Stimulated activated CD8-positive, alpha-beta memory T cell treated with anti-CD3 and anti-CD28 coated beads, Interleukin-7, amount 100 ng/mL, for 48 hours (primary cell): ENCODE data around the gene SELENOO.

ENCODE experiments used
- DNase-seq, 2 donors: peaks; one replicate each; pipeline ENCODE4 v3.0.0-alpha.2; 2020; ENCODE audit warnings: low read depth in 1 of 2; ENCODE audit errors: extremely low read depth in 1 of 2

SELENOO gene

DNA sequence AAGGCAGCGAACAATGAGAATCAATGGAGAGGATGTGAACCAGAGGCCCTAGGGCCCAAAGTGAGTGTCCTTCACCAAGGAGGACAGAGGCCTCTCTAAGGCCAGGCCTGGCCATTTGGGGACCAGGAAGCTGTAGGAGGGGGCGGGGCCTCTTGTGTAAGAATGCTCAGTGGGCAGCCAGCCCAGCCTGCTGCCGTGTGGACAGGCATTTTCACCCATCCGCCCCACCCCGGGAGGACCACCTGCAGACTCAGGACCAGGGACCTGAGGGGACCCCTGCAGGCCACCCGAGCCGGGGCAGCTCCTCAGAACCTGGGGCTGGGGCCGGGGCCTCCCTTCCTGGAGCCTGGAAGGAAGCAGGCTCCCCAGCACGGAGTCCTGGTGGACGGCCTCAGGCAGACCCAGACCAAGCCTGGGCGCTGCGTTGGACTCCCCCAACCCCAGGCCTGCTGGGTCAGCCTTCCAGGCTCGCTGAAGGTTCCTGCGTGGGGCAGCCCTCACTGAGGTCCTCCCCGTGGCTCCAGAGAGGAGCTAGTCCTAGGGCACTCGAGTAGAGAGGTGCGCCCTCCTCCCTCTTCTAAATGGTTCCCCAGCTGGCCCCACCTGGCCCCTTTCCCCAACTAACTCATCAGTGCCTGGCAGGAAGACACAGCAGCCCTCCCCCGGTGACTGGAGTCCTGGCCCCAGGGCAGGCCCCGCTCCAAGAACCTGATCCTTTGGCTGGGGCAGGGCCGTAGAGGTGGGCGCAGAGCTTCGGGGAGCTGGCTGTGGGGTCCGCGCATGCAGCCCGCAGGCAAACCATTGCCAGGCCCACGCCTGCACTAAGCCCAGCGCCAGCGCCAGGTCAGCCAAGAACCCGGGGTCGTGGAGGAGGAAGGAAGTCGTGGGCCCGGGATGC, 16.6 kb upstream of the SELENOO start:
- DNase-seq = no peak

DNA sequence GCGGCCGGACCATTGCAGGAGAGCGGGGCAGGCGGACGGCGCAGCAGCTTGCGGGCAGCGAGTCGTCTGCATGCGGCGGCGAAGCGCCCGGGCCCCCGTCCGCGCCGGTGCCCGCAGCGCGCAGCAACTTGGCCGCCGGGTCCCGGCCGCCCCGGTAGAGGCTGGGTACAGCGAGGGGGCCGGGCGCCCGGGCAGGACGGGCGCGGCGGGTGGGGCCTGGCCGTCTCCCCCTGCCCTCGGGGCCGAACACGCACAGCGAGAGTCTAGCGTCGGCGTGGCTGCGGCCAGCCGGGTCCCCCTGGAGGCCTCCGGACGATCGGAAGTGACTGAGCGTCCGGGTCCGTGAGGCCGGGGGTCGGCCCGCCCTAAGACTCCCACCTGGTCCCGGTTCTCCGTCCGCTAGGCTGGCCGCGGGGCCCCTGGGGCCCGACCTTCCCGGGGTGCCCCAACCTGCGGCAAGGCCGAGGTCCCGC, 15.9 kb upstream of the SELENOO start:
- DNase-seq = no peak

DNA sequence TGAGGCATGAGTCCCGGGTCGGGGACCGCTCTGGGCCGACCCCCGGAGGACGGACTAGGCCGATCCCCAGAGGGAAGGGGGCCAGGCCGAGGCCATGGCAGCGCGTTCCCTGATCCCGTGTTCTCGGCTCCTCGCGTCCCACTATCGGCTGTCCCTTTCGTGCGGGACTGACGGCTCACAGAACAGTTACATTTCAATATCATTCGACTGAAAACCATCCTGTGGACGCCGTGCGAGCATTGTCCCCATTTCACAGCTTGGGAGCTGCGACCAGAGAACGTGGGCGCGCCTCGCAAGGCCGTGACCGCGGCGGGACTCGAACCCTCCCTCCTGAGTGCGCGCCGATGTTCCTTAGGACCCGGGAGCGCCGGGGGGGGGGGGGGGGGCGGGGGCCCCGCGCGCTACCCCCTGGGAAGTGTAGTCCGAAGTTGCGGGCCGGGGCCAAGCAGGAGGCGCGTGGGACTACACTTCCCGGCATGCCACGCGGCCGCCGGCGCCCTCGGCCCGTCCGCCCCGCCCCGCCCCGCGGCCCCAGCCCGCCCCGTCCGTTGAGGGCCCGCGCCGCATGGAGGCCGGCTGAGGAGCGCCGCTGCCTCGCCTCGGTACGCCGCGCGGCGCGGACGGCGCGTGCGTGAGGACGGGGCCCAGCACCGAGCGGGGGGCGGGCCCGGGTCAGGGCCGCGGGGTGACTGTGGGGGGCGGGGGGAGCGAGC, 15.3 kb upstream of the SELENOO start, which contains the start of gene TRABD:
TRABD (plus strand) TSS at position 539 of the 713 bp plus-strand sequence. CDS start 7,148 bp downstream, outside the sequence.
- DNase-seq = peak; percentile 79 to 82

DNA sequence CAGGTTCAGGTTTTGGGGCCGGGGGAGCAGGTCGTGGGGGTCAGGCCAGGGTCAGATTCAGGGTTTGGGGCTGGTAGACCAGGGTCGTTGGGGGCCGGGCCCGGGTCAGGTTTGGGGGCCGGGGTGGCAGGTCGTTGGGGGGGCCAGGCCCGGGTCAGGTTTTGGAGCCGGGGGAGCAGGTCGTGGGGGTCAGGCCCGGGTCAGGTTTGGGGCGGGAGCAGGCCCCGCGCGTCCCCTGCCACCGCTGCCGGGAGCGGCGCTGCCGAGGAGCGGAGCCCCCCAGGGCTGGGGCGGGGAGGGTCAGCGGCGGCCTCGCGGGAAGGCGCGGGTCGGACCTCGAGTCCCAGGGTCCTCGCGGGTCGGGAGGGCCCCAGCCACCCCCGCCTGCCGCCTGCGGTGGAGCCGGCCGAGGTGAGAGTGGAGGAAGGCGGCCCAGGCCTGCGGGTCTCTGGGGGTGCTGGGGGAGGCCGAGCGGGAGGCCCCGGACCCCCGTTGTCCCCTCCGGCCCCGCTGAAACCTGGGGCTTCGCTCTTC, 14.6 kb upstream of the SELENOO start:
- no peak for DNase-seq

GRCh38 chr22:50186761-50187523, 13.9 kb upstream of the SELENOO start:
- DNase-seq = no peak

DNA sequence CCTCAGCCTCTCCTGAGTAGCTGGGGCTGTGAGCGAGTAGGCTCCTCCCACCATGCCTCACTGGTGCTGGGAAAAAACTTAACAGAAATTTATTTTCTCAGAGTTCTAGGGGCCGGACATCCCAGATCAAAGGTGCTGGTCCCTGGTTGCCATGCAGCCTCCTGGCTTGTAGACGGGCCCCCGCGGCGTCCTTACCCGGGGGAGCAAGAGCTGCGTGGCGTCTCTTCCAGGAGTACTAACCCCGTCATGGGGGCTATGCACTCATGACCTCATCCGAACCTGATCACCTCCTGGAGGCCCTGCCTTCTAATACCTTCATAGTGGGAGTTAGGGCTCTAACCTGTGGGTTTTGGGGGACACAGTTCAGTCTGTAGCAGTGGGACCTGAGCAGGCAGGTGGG, 12.5 kb upstream of the SELENOO start:
- DNase-seq = no peak

GRCh38 chr22:50189184-50189848, 11.5 kb upstream of the SELENOO start:
- no peak for DNase-seq

- DNase-seq = no peak
These were observed 11.0 kb upstream of the SELENOO start for GRCh38 chr22:50189849-50190181.

GRCh38 chr22:50190182-50190940, 10.4 kb upstream of the SELENOO start:
- DNase-seq = peak; percentile 68

GRCh38 chr22:50190941-50191741, 9.7 kb upstream of the SELENOO start:
- DNase-seq = peak in 1 of 2 donors; percentile 76

DNA sequence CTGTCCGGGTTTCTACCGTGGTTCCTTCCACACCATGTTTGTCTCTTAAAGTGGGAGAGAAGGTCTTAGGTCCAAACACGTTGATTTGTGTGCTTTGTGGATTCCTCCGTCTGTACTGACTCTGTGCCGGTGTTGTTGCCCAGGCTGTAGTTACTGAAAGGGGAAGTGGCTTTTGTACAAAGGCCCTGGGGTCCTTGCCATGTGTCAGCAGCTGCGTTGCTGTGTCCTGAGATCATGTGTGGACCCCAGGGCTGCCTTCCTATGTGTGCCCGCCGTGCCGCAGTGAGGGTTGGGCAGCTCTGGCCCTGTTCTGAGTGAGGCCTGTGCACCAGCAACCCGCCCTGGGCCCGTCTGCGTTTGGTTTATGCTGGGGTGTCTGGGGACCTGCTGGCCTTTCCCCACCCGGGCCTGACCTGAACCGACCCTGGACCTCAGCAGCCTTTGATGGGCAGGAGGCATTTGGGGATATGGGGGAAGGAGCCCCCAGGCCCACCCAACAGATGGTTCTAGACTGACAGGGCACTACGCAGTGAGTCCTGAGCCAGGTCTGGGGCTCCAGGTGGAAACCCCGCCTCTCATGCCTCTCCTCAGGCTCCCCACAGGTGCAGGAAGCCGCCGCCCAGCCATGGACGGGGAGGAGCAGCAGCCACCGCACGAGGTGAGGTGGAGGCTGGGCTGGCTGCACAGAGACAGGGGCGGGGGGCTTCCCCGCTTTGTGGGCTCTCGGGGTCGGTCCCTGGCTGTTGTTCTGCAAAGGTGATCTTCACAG, 8.2 kb upstream of the SELENOO start:
- DNase-seq = no peak

DNA sequence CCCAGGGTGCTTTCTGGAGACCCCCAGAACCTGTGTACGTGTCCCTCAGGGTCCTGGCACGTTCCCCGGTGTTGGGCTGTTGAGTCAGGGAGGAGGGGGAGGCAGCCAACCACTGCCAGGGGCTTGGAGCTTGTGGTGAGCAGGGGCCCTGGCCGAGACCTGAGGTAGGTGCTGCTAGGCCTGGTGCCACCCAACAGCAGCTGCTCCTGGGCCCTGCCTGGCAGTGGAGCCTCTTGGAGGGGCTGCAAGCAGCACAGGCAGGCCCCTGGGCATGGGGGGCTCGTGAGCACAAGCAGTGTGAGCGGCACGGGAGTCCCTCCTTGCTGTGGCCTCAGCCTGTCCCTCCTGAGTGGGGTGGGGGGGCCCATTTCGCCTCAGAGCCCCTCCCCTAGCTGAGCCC, 7.2 kb upstream of the SELENOO start:
- no peak for DNase-seq

DNA sequence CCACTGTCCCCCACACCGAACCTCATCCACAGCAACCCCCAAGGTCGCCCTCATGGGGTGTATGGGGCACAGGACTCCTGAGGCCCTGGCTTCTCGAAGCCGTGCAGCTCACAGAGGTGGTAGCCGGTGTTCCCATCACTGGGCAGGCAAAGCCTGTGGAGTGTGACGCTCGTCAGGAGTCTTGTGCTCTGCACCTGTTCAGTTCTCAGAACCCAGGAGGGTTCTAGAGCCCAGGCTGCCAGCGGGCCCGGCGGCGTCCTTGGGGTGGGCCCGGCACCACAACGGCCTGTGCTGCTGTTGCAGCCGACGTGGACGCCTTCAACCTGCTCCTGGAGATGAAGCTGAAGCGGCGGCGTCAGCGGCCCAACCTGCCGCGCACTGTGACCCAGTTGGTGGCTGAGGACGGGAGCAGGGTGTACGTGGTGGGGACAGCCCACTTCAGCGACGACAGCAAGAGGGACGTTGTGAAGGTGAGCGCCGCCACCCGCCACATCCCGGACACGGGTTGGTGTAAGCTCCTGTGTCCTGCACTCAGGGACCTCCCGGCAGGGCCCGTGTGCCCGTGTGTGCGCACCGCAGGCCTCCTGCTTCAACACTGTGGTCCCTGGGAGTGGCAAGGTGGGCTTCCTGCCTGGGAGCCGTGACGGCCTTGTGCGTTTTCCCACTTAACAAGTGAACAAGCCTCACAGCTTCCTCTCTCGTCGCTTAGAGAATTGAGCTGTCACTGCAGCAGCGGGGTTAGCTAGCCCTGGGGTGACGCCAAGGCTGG, 6.6 kb upstream of the SELENOO start:
- DNase-seq = no peak

DNA sequence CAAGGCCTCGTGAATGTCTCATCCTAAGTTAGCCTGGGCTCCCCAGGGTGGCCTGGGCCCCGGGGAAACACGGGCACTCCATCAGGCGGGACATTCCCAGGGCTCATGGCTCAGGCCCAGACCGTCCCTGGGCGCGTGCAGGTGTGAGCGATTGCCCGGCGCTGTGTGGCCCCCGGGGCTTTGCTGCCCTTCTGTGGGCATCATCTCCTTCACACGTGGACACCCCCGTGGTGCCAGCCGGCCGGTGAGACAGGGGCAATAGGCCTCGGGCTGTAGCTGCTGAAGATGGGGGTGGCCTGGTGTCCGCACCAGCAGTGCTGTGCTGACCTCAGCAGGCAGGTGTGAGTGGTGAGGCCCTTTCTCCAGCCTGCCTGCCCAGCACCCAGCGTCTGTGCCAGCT, 4.6 kb upstream of the SELENOO start:
- no peak for DNase-seq

DNA sequence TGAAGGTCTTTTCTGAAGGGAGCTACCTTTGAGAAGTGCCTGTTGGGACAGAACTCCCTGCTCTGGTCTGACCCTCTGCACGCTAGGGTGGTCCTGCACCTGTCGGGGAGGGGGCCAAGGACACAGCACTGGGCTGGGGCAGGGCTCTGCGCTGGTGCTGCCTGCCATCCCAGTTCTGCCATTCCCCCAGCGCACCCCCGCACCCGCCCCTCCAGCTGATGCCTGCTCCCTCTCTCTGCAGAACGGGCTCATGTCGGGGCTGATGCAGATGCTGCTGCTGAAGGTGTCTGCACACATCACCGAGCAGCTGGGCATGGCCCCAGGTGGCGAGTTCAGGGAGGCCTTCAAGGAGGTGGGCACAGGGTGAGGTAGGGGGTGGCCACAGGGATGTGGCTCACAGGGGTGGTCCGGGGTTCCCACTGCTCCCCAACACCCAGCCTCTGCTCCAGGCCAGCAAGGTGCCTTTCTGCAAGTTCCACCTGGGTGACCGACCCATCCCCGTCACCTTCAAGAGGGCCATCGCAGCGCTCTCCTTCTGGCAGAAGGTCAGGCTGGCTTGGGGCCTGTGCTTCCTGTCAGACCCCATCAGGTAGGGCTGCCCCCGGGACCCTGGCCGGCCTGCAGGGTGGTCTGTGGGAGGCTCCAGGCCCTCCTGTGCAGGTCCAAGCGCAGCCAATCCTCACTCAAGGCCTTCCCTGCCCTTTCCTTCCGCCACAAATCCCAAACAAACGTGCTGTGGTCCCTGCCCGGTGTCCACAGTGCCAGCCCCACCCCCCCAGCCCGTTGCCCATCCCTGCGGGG, 3.6 kb upstream of the SELENOO start:
- no peak for DNase-seq

GRCh38 chr22:50197856-50198623, 2.8 kb upstream of the SELENOO start:
- DNase-seq = no peak
